Measurements from ENCODE around the gene PLCL2. TPM values are rescaled to one million over a fixed set of nuclear protein-coding genes. Genes with fewer than 3 reads are reported as not detected.

PLCL2 gene
- total RNA-seq, 1 experiment from 2014 or later: 3.0 TPM

GRCh38 chr3:16993227-16993626 is 108.5 kb downstream of the PLCL2 start:
- in situ Hi-C loops (cut with HindIII; ENCODE audit: low pct_unique_long_range_greater_than_20kb, low sequenced_read_pairs): no loop called here
- ChIA-PET CTCF (no interaction called here), POLR2A (no interaction called here)
- no peak overlapping the region for H3K4me3 ChIP-seq (ENCODE audit: low read depth in 2 of 2, low read length in 2 of 2)
- ATAC-seq: no peak
- no peaks in the 10 kb centered on the region for H3K36me3 ChIP-seq (ENCODE audit: control insufficient read depth, insufficient read depth, low read length)
- DNase-seq (ENCODE audit: low read depth, low spot score): no peak
- intact Hi-C loops (cut with micrococcal nuclease; ENCODE audit: unreplicated experiment): no loop called here
- no peak overlapping the region for H3K27ac ChIP-seq (ENCODE audit: low read length)
- no peak for TF ChIP-seq SIN3A (IDR thresholded peaks at IDR 0.05; ENCODE audit: borderline replicate concordance, insufficient read depth, low read depth, low read length)
- no peak for TF ChIP-seq TCF7L2 (IDR thresholded peaks at IDR 0.05; ENCODE audit: low read depth, low read length)
- TF ChIP-seq POLR2AphosphoS5 (IDR thresholded peaks at IDR 0.05; ENCODE audit: low read depth, low read length): no peak
- TF ChIP-seq, protein P1, sequence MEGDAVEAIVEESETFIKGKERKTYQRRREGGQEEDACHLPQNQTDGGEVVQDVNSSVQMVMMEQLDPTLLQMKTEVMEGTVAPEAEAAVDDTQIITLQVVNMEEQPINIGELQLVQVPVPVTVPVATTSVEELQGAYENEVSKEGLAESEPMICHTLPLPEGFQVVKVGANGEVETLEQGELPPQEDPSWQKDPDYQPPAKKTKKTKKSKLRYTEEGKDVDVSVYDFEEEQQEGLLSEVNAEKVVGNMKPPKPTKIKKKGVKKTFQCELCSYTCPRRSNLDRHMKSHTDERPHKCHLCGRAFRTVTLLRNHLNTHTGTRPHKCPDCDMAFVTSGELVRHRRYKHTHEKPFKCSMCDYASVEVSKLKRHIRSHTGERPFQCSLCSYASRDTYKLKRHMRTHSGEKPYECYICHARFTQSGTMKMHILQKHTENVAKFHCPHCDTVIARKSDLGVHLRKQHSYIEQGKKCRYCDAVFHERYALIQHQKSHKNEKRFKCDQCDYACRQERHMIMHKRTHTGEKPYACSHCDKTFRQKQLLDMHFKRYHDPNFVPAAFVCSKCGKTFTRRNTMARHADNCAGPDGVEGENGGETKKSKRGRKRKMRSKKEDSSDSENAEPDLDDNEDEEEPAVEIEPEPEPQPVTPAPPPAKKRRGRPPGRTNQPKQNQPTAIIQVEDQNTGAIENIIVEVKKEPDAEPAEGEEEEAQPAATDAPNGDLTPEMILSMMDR (IDR thresholded peaks at IDR 0.05): no peak
- no peak for TF ChIP-seq REST (IDR thresholded peaks at IDR 0.05; ENCODE audit: insufficient read depth in 1 of 2, low read depth in 2 of 2, low read length in 1 of 2)
- BruUV-seq (replicated peaks): no TSS peak
- H3K9me3 ChIP-seq (ENCODE audit: control insufficient read depth, insufficient read depth, low read depth, low read length): no peaks in the 10 kb centered on the region
- no peaks in the 10 kb centered on the region; the same call in 1 of the 2 replicates for H3K4me1 ChIP-seq (ENCODE audit: control insufficient read depth, insufficient read depth, low read length)
- no peaks in the 10 kb centered on the region for H3K27me3 ChIP-seq (ENCODE audit: control insufficient read depth, insufficient read depth, low read length)

DNA sequence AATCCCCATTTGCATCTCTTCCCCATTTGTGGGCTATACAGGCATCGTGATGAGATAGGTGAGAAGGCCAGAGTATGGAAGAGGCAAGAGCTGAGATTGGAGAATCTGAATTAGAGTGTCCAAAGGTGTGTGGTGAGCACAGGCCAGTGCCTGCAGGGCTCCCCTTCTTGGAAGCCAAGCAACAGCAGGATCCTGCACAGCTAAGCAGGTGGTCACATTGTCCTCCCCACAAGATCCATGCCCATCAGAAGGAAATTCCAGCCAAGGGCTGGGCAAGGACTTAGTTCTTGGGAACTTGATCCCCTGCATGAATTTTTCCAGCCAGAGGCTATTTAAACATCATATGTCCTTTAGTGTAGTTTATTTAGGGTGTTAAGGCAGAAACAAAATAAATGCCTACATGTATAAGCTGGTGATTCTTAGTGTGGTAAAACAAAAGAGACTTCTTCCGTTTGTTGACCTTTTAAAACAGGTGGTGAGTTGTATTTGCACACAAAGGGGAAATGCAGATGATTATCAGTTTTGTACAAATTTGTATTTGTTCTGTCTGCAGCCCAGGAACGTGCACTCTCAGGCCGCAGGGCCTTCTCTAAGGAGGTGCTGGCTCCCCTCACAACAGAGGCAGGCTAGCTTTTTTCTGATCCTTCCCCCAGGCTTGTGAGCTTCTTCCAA is 110.2 kb downstream of the PLCL2 start:
- Histone ChIP-seq H3K4me1 (ENCODE audit: control insufficient read depth, insufficient read depth, low read length) (no peaks in the 10 kb centered on the region; the same call in 1 of the 2 replicates), H3K4me3 (ENCODE audit: low read depth in 2 of 2, low read length in 2 of 2) (no peak overlapping the region), H3K9me3 (ENCODE audit: control insufficient read depth, insufficient read depth, low read depth, low read length) (no peaks in the 10 kb centered on the region), H3K36me3 (ENCODE audit: control insufficient read depth, insufficient read depth, low read length) (no peaks in the 10 kb centered on the region), H3K27ac (ENCODE audit: low read length) (no peak overlapping the region), H3K27me3 (ENCODE audit: control insufficient read depth, insufficient read depth, low read length) (no peaks in the 10 kb centered on the region)
- BruUV-seq (replicated peaks): no TSS peak
- ChIA-PET POLR2A (no interaction called here), CTCF (no interaction called here)
- TF ChIP-seq TCF7L2 (IDR thresholded peaks at IDR 0.05; ENCODE audit: low read depth, low read length) (no peak), SIN3A (IDR thresholded peaks at IDR 0.05; ENCODE audit: borderline replicate concordance, insufficient read depth, low read depth, low read length) (no peak), POLR2AphosphoS5 (IDR thresholded peaks at IDR 0.05; ENCODE audit: low read depth, low read length) (no peak), REST (IDR thresholded peaks at IDR 0.05; ENCODE audit: insufficient read depth in 1 of 2, low read depth in 2 of 2, low read length in 1 of 2) (no peak)
- TF ChIP-seq, protein P1 (IDR thresholded peaks at IDR 0.05): no peak
- DNase-seq (ENCODE audit: low read depth, low spot score): no peak
- intact Hi-C loops (cut with micrococcal nuclease; ENCODE audit: unreplicated experiment) (no loop called here), in situ Hi-C loops (cut with HindIII; ENCODE audit: low pct_unique_long_range_greater_than_20kb, low sequenced_read_pairs) (no loop called here)
- ATAC-seq: no peak

Measured in Panc1 (cell line).